ENCODE results near the gene RRP8. TPM values are rescaled to one million over a fixed set of nuclear protein-coding genes. Genes with fewer than 3 reads are reported as not detected.

Gene RRP8
- total and polyA plus RNA-seq, 9 of the 15 experiments (the other 6 are each of a cell fraction or from before 2014, with no cell fraction given) = 5.7 to 47.3 (median 32.6) TPM

- TF ChIP-seq ETV5 (CRISPR knock-in tag; IDR thresholded peaks at IDR 0.05; ENCODE audit: low read depth) (peak; percentile 81; the same call in 1 of the 2 replicates), ZKSCAN1 (IDR thresholded peaks at IDR 0.05; ENCODE audit: low read depth, low read length) (peak; percentile 74), ELK1 (CRISPR knock-in tag; IDR thresholded peaks at IDR 0.05) (no peak), LCOR (CRISPR knock-in tag; IDR thresholded peaks at IDR 0.05) (peak; percentile 93), SUPT5H (IDR thresholded peaks at IDR 0.05) (peak; percentile 79), GABPB2 (CRISPR knock-in tag; conservative IDR thresholded peaks at IDR 0.05) (no peak), KLF13 (tag; IDR thresholded peaks at IDR 0.05; ENCODE audit: borderline replicate concordance, low read depth) (peak; percentile 35; the same call in 1 of the 2 replicates), ELF2 (CRISPR knock-in tag; IDR thresholded peaks at IDR 0.05) (peak; percentile 83; the same call in 1 of the 2 replicates), GABPA (tag; conservative IDR thresholded peaks at IDR 0.05; ENCODE audit: low read depth) (peak; percentile 86), ZHX1 (conservative IDR thresholded peaks at IDR 0.05; ENCODE audit: low read length) (no peak), CREB3L1 (IDR thresholded peaks at IDR 0.05; ENCODE audit: borderline replicate concordance, low read depth) (peak; percentile 85; the same call in 1 of the 2 replicates), BRD4 (IDR thresholded peaks at IDR 0.05) (peak; percentile 40; the same call in 1 of the 2 replicates), MEIS2 (IDR thresholded peaks at IDR 0.05; ENCODE audit: partially characterized antibody) (peak; percentile 57), NR2C2 (CRISPR knock-in tag; IDR thresholded peaks at IDR 0.05) (peak; percentile 60), NR2C2 (tag; IDR thresholded peaks at IDR 0.05) (peak; percentile 95), ETV1 (tag; conservative IDR thresholded peaks at IDR 0.05; ENCODE audit: low read depth) (peak; percentile 61), BRCA1 (IDR thresholded peaks at IDR 0.05) (no peak), BRCA1 (CRISPR knock-in tag; IDR thresholded peaks at IDR 0.05) (no peak), MXI1 (IDR thresholded peaks at IDR 0.05; ENCODE audit: low read depth, low read length) (peak; percentile 83), ARID1B (IDR thresholded peaks at IDR 0.05) (peak; percentile 15; the same call in 1 of the 2 replicates), TRIM24 (IDR thresholded peaks at IDR 0.05) (0 out of 4 replicates have a peak, but pooled peaks of 1 of the 2 experiments have one; percentile 13)
- TF ChIP-seq, protein P1, sequence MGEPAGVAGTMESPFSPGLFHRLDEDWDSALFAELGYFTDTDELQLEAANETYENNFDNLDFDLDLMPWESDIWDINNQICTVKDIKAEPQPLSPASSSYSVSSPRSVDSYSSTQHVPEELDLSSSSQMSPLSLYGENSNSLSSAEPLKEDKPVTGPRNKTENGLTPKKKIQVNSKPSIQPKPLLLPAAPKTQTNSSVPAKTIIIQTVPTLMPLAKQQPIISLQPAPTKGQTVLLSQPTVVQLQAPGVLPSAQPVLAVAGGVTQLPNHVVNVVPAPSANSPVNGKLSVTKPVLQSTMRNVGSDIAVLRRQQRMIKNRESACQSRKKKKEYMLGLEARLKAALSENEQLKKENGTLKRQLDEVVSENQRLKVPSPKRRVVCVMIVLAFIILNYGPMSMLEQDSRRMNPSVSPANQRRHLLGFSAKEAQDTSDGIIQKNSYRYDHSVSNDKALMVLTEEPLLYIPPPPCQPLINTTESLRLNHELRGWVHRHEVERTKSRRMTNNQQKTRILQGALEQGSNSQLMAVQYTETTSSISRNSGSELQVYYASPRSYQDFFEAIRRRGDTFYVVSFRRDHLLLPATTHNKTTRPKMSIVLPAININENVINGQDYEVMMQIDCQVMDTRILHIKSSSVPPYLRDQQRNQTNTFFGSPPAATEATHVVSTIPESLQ (CRISPR knock-in tag; IDR thresholded peaks at IDR 0.05) = peak; percentile 87; the same call in 1 of the 2 replicates
Measured at GRCh38 chr11:6603287-6604080, at the start of gene RRP8, which contains the start of gene ILK (continued).

Data from K562 (cell line).